ENCODE data around the gene VPS8. TPM values are rescaled to one million over a fixed set of nuclear protein-coding genes. Genes with fewer than 3 reads are reported as not detected.

Gene VPS8
- total and polyA plus RNA-seq, 2 of the 8 experiments (the other 6 are each of a cell fraction or from before 2014, with no cell fraction given): 13.0 to 41.0 TPM

GRCh38 chr3:184954251-184954650 lies 142.3 kb downstream of the VPS8 start:
- Histone ChIP-seq H2BK15ac (ENCODE audit: low read length) (no peak overlapping the region), H3K18ac (ENCODE audit: extremely low read depth, low read length) (no peak overlapping the region), H3K36me3 (ENCODE audit: control insufficient read depth in 2 of 4, insufficient read depth in 4 of 4, low read length in 3 of 4) (no peaks in the 10 kb centered on the region; a peak in 3 of 8 replicates), H2AK5ac (ENCODE audit: low read depth, low read length) (no peak overlapping the region), H3K4me1 (replicated peaks in 1 of 4; ENCODE audit: control insufficient read depth in 3 of 4, insufficient read depth in 4 of 4, low read length in 3 of 4) (peaks cover 2 to 11% (median 6%) of the 10 kb centered on the region in 4 experiments; a peak in 6 of 7 replicates), H3K23me2 (ENCODE audit: low read depth, low read length) (no peaks in the 10 kb centered on the region), H3K79me1 (ENCODE audit: low read depth, low read length) (no peaks in the 10 kb centered on the region), H2AFZ (ENCODE audit: low read length) (no peak overlapping the region), H2BK5ac (ENCODE audit: low read depth, low read length) (no peak overlapping the region), H2BK120ac (replicated peaks; ENCODE audit: low read depth, low read length) (no peak overlapping the region), H3K27me3 (replicated peaks in 1 of 4; ENCODE audit: control insufficient read depth in 3 of 4, extremely low read depth in 1 of 4, insufficient read depth in 3 of 4, low read length in 3 of 4) (no peaks in the 10 kb centered on the region), H4K20me1 (replicated peaks in 1 of 2; ENCODE audit: control insufficient read depth in 1 of 2, insufficient read depth in 2 of 2, low read length in 2 of 2) (no peaks in the 10 kb centered on the region), H3K27ac (ENCODE audit: low read depth, low read length) (no peak overlapping the region), H3K9me3 (ENCODE audit: insufficient read depth in 2 of 2, low read depth in 1 of 2, low read length in 1 of 2) (no peaks in the 10 kb centered on the region), H2BK20ac (ENCODE audit: low read length) (no peak overlapping the region), H3K4me2 (ENCODE audit: insufficient read depth in 1 of 2, low read depth in 2 of 2, low read length in 2 of 2) (no peak overlapping the region), H4K5ac (ENCODE audit: insufficient read length, low read depth, low read length) (no peak overlapping the region), H2BK12ac (ENCODE audit: low read depth, low read length) (no peak overlapping the region; the same call in 1 of the 2 replicates), H3K14ac (ENCODE audit: insufficient read length) (no peak overlapping the region), H4K91ac (replicated peaks; ENCODE audit: insufficient read length, low read length) (no peak overlapping the region), H3K4me3 (ENCODE audit: extremely low read depth in 1 of 4, insufficient read depth in 2 of 4, low read depth in 3 of 4, low read length in 4 of 4) (no peak overlapping the region), H3K56ac (replicated peaks; ENCODE audit: insufficient read length, low read depth, low read length) (no peak overlapping the region), H4K8ac (ENCODE audit: extremely low read depth, insufficient read depth, low read length) (no peak overlapping the region), H3K4ac (replicated peaks; ENCODE audit: insufficient read length, low read depth, low read length) (no peak overlapping the region), H3K9ac (replicated peaks in 1 of 4; ENCODE audit: extremely low read depth in 1 of 4, low read depth in 3 of 4, low read length in 3 of 4) (no peak overlapping the region), H3K23ac (ENCODE audit: insufficient read length) (no peak overlapping the region), H3K79me2 (ENCODE audit: control insufficient read depth in 1 of 2, insufficient read depth in 2 of 2, low read length in 2 of 2) (no peaks in the 10 kb centered on the region)
- WGBS, 2 experiments (ENCODE audit: extremely low coverage in 1 of 2, insufficient coverage in 1 of 2, insufficient read length in 1 of 2, insufficient replicate concordance in 2 of 2, low coverage in 1 of 2, low lambda C conversion rate in 2 of 2, missing lambda C conversion rate in 1 of 2): 89% methylated on average over 3 of the region's 3 CpGs; no CpG with 5 or more reads in 1 of the 2 experiments
- CTCF ChIA-PET (ENCODE audit: partially characterized antibody): interaction anchor here (1.2 to 2.0 kb wide), 2 partner anchors 12 to 224 kb away, joined by 3 to 6 read pairs; no protein-coding TSS in a partner anchor
- FAIRE-seq: no peak
- POLR2A ChIA-PET (ENCODE audit: partially characterized antibody): no interaction called here
- TF ChIP-seq SIRT6 (IDR thresholded peaks at IDR 0.05; ENCODE audit: low read length) (no peak), HDAC6 (IDR thresholded peaks at IDR 0.05; ENCODE audit: low read depth, low read length) (no peak), TEAD4 (IDR thresholded peaks at IDR 0.05; ENCODE audit: low read depth, low read length) (no peak), TCF12 (IDR thresholded peaks at IDR 0.05; ENCODE audit: low read depth, low read length) (no peak), EGR1 (IDR thresholded peaks at IDR 0.05; ENCODE audit: borderline replicate concordance, low read depth, low read length) (no peak), CREB1 (IDR thresholded peaks at IDR 0.05) (no peak), RBBP5 (IDR thresholded peaks at IDR 0.05; ENCODE audit: borderline replicate concordance, low read depth, low read length) (no peak), MAFK (IDR thresholded peaks at IDR 0.05; ENCODE audit: low read depth, low read length) (no peak), JUND (IDR thresholded peaks at IDR 0.05; ENCODE audit: low read length) (no peak), BACH1 (IDR thresholded peaks at IDR 0.05; ENCODE audit: low read length) (no peak), ATF2 (IDR thresholded peaks at IDR 0.05; ENCODE audit: low read length) (no peak), SRF (IDR thresholded peaks at IDR 0.05; ENCODE audit: low read depth, low read length) (no peak), TAF1 (IDR thresholded peaks at IDR 0.05; ENCODE audit: low read depth, low read length) (no peak), GABPA (IDR thresholded peaks at IDR 0.05; ENCODE audit: borderline replicate concordance, insufficient read depth, low read length) (no peak)
- DNase-seq (ENCODE audit: low read depth in 1 of 2, low spot score in 2 of 2): no peak
